IgD-negative memory B cell (primary cell): ENCODE data around the gene EYA4. TPM values are rescaled to one million over a fixed set of nuclear protein-coding genes. Genes with fewer than 3 reads are reported as not detected.

ENCODE experiments used
- H3K27ac Mint-ChIP-seq, 3 donors: one replicate each; pipeline ENCODE4 v1.8.0; 2020 to 2022; ENCODE audit warnings: mild to moderate bottlenecking in 3 of 3, mixed read lengths in 3 of 3, moderate library complexity in 1 of 3
- H3K27me3 Mint-ChIP-seq: one replicate; pipeline ENCODE4 v1.8.0; 2021; ENCODE audit warnings: mixed read lengths
- H3K36me3 Mint-ChIP-seq: one replicate; pipeline ENCODE4 v1.8.0; 2020; ENCODE audit warnings: mild to moderate bottlenecking, mixed read lengths
- H3K4me1 Mint-ChIP-seq, 3 donors: one replicate each; pipeline ENCODE4 v1.8.0; 2020 to 2022; ENCODE audit warnings: mixed read lengths in 3 of 3, mild to moderate bottlenecking in 1 of 3
- H3K4me3 Mint-ChIP-seq, 4 donors: one replicate each; pipeline ENCODE4 v1.8.0; 2020 to 2022; ENCODE audit warnings: mild to moderate bottlenecking in 4 of 4, mixed read lengths in 4 of 4, moderate library complexity in 3 of 4
- H3K9me3 Mint-ChIP-seq, 3 donors: one replicate each; pipeline ENCODE4 v1.8.0; 2020 to 2021; ENCODE audit warnings: mixed read lengths in 3 of 3, mild to moderate bottlenecking in 1 of 3
- polyA plus RNA-seq: library from polyadenylated mRNA; unstranded; fragments of 300-500 nt; fragmentation: Illumina TruSeq; gene quantifications from one replicate; pipeline ENCODE4 v1.2.3, GENCODE V29; 2021

The EYA4 gene
- polyA plus RNA-seq, 1 donor from 2014 or later: not detected

- Mint-ChIP-seq H3K27ac (no peak overlapping the region), H3K36me3 (no peaks in the 10 kb centered on the region), H3K4me3 (no peak overlapping the region), H3K27me3 (no peaks in the 10 kb centered on the region), H3K9me3 (peaks cover 0 to 1% (median 0%) of the 10 kb centered on the region in 3 donors), H3K4me1 (peaks cover 0 to 1% (median 0%) of the 10 kb centered on the region in 3 donors)
Observed at GRCh38 chr6:133291671-133292070, 50.5 kb downstream of the EYA4 start.

DNA sequence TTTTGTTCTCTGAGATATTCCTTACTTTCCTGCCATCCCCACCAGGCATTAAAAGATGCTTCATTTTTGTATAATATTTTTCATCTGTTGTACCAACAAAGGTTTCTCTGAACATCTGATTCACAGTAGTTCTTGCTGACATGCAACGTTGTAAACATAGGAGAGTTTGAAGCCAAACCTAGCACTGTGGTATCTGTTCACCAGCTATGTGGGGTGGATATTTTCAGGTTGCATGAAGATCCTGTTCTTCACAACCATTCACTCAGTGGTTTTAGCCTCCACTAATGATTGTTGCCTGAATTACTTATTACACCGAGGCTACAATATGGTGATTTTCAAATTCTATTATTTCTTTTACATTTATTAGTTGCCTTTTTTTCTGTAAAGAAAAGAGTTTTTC, 56.5 kb downstream of the EYA4 start:
- no peak overlapping the region for H3K27ac Mint-ChIP-seq
- peaks cover 0 to 2% (median 0%) of the 10 kb centered on the region in 3 donors for H3K9me3 Mint-ChIP-seq
- no peaks in the 10 kb centered on the region for H3K4me1 Mint-ChIP-seq
- no peak overlapping the region for H3K4me3 Mint-ChIP-seq
- no peaks in the 10 kb centered on the region for H3K27me3 Mint-ChIP-seq
- no peaks in the 10 kb centered on the region for H3K36me3 Mint-ChIP-seq

GRCh38 chr6:133298335-133298734, 57.2 kb downstream of the EYA4 start:
- no peaks in the 10 kb centered on the region for H3K36me3 Mint-ChIP-seq
- peaks cover 0 to 2% (median 0%) of the 10 kb centered on the region in 3 donors for H3K9me3 Mint-ChIP-seq
- no peaks in the 10 kb centered on the region for H3K4me1 Mint-ChIP-seq
- H3K27me3 Mint-ChIP-seq: no peaks in the 10 kb centered on the region
- H3K27ac Mint-ChIP-seq: no peak overlapping the region
- H3K4me3 Mint-ChIP-seq: no peak overlapping the region

- Mint-ChIP-seq H3K27me3 (no peaks in the 10 kb centered on the region), H3K36me3 (no peaks in the 10 kb centered on the region), H3K4me3 (no peak overlapping the region), H3K27ac (no peak overlapping the region), H3K9me3 (peaks cover 0 to 2% (median 0%) of the 10 kb centered on the region in 3 donors), H3K4me1 (no peaks in the 10 kb centered on the region)
Observed at GRCh38 chr6:133298801-133299200, 57.6 kb downstream of the EYA4 start.

GRCh38 chr6:133300896-133301295, 59.7 kb downstream of the EYA4 start:
- no peaks in the 10 kb centered on the region for H3K27me3 Mint-ChIP-seq
- H3K36me3 Mint-ChIP-seq: no peaks in the 10 kb centered on the region
- peaks cover 0 to 2% (median 0%) of the 10 kb centered on the region in 3 donors for H3K9me3 Mint-ChIP-seq
- no peak overlapping the region for H3K27ac Mint-ChIP-seq
- no peaks in the 10 kb centered on the region for H3K4me1 Mint-ChIP-seq
- no peak overlapping the region for H3K4me3 Mint-ChIP-seq

GRCh38 chr6:133301835-133302234, 60.7 kb downstream of the EYA4 start:
- Mint-ChIP-seq H3K4me3 (no peak overlapping the region), H3K36me3 (no peaks in the 10 kb centered on the region), H3K27me3 (no peaks in the 10 kb centered on the region), H3K9me3 (peaks cover 0 to 2% (median 0%) of the 10 kb centered on the region in 3 donors), H3K27ac (no peak overlapping the region), H3K4me1 (no peaks in the 10 kb centered on the region)

DNA sequence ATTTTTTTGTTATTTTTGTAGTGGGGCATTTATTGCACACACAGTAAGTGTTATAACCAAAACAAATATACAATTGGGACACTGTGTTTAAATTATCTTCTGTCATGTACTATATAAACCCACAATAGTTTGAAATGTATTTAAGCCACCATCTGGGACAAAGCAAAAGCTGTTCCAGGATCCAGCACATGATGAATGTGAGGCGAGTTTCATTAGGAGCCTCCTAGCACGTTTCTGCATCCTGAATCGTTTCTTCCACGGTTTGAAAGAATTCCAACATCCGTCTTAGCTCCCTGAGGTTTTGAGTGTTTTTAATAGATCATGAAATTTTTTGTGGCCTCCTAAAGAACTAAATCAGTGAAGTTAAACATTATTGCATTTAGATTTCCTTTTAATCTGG, 65.8 kb downstream of the EYA4 start:
- H3K27me3 Mint-ChIP-seq: peaks cover 1% of the 10 kb centered on the region
- no peak overlapping the region for H3K27ac Mint-ChIP-seq

DNA sequence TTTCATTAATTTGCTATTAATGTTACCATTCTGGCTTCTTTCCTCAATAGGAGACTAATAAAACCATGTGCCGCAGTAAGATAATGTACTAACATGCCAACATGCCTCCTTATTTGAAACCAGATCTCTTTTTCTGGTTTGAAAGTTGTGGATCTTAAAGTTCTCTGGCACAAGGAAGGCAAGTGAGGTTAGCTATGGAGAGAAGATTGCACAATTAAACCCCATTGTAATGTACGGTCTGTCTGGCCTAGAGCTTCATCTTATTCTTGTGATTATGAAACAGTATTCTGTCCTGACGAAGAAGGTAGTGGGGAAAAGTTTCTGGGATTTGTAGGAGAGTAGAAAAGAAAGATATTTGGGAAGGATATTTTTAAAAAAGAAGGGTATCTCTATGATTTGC, 68.4 kb downstream of the EYA4 start:
- Mint-ChIP-seq H3K27ac (no peak overlapping the region), H3K27me3 (peaks cover 1% of the 10 kb centered on the region), H3K36me3 (no peaks in the 10 kb centered on the region), H3K4me1 (no peaks in the 10 kb centered on the region), H3K9me3 (peaks cover 0 to 6% (median 4%) of the 10 kb centered on the region in 3 donors), H3K4me3 (no peak overlapping the region)

More for the DNA sequence above, 65.8 kb downstream of the EYA4 start:
- H3K4me1 Mint-ChIP-seq: no peaks in the 10 kb centered on the region
- peaks cover 0 to 4% (median 4%) of the 10 kb centered on the region in 3 donors for H3K9me3 Mint-ChIP-seq
- H3K4me3 Mint-ChIP-seq: no peak overlapping the region
- H3K36me3 Mint-ChIP-seq: no peaks in the 10 kb centered on the region

DNA sequence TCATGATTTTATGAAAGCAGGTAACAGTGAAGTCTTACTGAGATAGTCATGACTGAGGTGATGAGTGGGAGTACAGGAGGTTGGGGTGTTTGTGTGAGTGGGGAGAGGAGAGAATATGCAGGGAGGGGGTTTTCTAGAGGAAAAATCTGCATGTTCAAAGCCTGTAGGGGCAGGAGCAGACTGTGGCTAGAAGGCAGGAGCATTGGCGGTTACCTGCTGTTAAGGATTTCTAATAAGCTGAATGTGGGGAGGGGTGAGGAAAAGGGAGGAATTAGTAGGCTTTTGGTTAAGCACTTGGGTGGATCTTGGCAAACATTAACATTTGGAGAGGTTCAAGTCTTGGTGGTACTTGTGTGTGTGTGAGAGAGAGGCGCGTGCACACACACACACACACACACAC, 70.8 kb downstream of the EYA4 start:
- H3K9me3 Mint-ChIP-seq: peaks cover 0 to 6% (median 4%) of the 10 kb centered on the region in 3 donors
- no peak overlapping the region for H3K4me3 Mint-ChIP-seq
- H3K27ac Mint-ChIP-seq: no peak overlapping the region
- no peaks in the 10 kb centered on the region for H3K36me3 Mint-ChIP-seq
- H3K27me3 Mint-ChIP-seq: peaks cover 3% of the 10 kb centered on the region
- H3K4me1 Mint-ChIP-seq: no peaks in the 10 kb centered on the region

GRCh38 chr6:133313068-133313467, 71.9 kb downstream of the EYA4 start:
- no peak overlapping the region for H3K27ac Mint-ChIP-seq
- peaks cover 0 to 6% (median 1%) of the 10 kb centered on the region in 3 donors for H3K9me3 Mint-ChIP-seq
- H3K27me3 Mint-ChIP-seq: peaks cover 2% of the 10 kb centered on the region
- no peaks in the 10 kb centered on the region for H3K4me1 Mint-ChIP-seq
- no peaks in the 10 kb centered on the region for H3K36me3 Mint-ChIP-seq
- H3K4me3 Mint-ChIP-seq: no peak overlapping the region

GRCh38 chr6:133314947-133315346, 73.8 kb downstream of the EYA4 start:
- no peaks in the 10 kb centered on the region for H3K4me1 Mint-ChIP-seq
- H3K27me3 Mint-ChIP-seq: peaks cover 2% of the 10 kb centered on the region
- no peak overlapping the region for H3K4me3 Mint-ChIP-seq
- H3K27ac Mint-ChIP-seq: no peak overlapping the region
- no peaks in the 10 kb centered on the region for H3K36me3 Mint-ChIP-seq
- peaks cover 0 to 4% (median 0%) of the 10 kb centered on the region in 3 donors for H3K9me3 Mint-ChIP-seq

DNA sequence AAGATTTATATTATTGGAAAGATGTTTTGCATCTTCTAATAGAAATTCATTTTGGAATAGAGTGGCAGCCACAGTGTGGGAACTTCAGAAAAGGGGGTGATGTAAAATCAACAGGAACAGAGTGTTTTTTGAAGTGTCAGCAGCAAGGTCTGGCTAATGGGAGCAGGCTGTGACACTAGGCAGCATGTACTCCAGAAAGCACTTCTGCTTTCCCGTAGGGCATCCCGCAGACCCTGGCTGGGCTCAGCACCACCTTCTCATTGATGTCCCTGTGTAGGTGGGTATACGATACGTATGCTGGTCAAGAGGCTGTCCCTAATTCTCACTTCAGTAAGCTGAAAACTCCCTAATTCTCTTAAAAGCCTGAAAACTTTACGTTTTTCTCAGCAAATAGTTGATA, 74.7 kb downstream of the EYA4 start:
- Mint-ChIP-seq H3K4me3 (no peak overlapping the region), H3K4me1 (no peaks in the 10 kb centered on the region), H3K36me3 (no peaks in the 10 kb centered on the region)

GRCh38 chr6:133317704-133318103, 76.5 kb downstream of the EYA4 start:
- no peak overlapping the region for H3K4me3 Mint-ChIP-seq
- peaks cover 5% of the 10 kb centered on the region for H3K27me3 Mint-ChIP-seq
- no peaks in the 10 kb centered on the region for H3K9me3 Mint-ChIP-seq
- H3K36me3 Mint-ChIP-seq: no peaks in the 10 kb centered on the region
- H3K4me1 Mint-ChIP-seq: no peaks in the 10 kb centered on the region
- no peak overlapping the region for H3K27ac Mint-ChIP-seq

More for the DNA sequence above, 74.7 kb downstream of the EYA4 start:
- Mint-ChIP-seq H3K27ac (no peak overlapping the region), H3K9me3 (peaks cover 0 to 4% (median 0%) of the 10 kb centered on the region in 3 donors), H3K27me3 (peaks cover 3% of the 10 kb centered on the region)

- no peak overlapping the region for H3K27ac Mint-ChIP-seq
- H3K9me3 Mint-ChIP-seq: no peaks in the 10 kb centered on the region
- no peak overlapping the region for H3K4me3 Mint-ChIP-seq
- H3K27me3 Mint-ChIP-seq: no peaks in the 10 kb centered on the region
- H3K36me3 Mint-ChIP-seq: no peaks in the 10 kb centered on the region
- H3K4me1 Mint-ChIP-seq: no peaks in the 10 kb centered on the region
Observed at GRCh38 chr6:133326584-133326983, 85.4 kb downstream of the EYA4 start.

DNA sequence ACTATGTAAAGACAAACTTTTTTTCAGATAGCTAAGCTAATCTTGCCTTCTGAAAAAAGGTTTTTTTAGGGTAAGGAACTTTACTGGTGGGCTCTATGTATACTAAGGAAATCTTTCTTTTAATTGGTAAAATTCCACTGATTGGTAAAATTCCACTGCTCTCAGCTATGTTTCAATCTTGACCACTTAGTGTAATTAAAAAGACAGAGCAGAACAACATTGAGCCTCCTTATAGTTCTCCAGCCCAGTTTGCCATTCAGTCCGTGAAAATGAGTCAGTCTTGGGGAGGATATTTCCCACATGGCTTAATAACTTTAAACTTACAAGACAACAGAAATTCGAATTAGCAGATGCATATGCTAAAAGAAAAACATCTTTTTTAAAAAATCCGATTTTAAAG, 92.7 kb downstream of the EYA4 start:
- Mint-ChIP-seq H3K36me3 (no peaks in the 10 kb centered on the region), H3K4me1 (no peaks in the 10 kb centered on the region), H3K9me3 (no peaks in the 10 kb centered on the region)

DNA sequence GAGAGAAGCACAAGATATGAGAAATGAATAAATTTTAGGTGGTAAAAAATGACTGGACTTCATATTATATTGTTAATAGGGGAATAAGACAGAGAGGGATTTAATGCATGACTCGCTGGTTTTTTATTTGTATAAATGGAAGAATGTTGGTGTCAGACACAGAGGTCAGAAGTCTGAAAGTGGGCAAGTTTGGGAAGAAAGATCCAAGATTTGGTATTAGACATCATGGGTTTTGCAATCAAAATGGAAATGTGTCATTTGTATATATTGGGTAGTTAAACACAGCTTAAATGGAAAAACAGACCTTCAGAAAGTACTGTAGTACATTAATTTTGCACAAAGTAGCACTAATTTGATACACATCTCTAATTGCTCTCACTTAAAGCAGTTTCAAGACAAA, 96.2 kb downstream of the EYA4 start:
- Mint-ChIP-seq H3K36me3 (no peaks in the 10 kb centered on the region), H3K9me3 (no peaks in the 10 kb centered on the region), H3K27me3 (no peaks in the 10 kb centered on the region), H3K4me1 (no peaks in the 10 kb centered on the region), H3K4me3 (no peak overlapping the region), H3K27ac (no peak overlapping the region)

More for the DNA sequence above, 92.7 kb downstream of the EYA4 start:
- no peaks in the 10 kb centered on the region for H3K27me3 Mint-ChIP-seq
- H3K4me3 Mint-ChIP-seq: no peak overlapping the region
- H3K27ac Mint-ChIP-seq: no peak overlapping the region
